ENCODE measurements around the gene PDE4D. TPM values are rescaled to one million over a fixed set of nuclear protein-coding genes. Genes with fewer than 3 reads are reported as not detected.

The PDE4D gene
- total RNA-seq, 2 experiments from 2014 or later = 0.50 to 0.51 TPM

DNA sequence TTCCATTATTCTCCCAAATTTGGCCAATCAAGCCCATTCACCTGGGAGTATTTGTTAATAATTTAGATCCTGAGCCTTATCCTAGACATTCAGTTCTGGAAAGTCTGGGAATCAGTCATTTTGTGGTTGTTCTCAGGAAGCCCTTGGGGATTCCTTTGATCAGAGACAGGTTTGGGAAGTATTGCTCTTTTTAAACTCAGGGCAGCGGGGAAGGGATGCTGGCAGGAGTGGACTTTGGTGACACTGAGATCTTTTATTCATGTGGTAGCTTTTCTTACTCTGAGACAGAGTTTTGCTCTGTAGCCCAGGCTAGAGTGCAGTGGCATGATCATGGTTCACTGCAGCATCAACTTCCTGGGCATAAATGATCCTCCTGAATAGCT lies 723.8 kb downstream of the PDE4D start:
- Histone ChIP-seq H3K27ac (ENCODE audit: low read depth, low read length, poor library complexity, severe bottlenecking) (no peak overlapping the region), H2AFZ (ENCODE audit: low read length) (no peak overlapping the region), H3K4me2 (ENCODE audit: low read length) (no peak overlapping the region), H3K36me3 (ENCODE audit: insufficient read depth, low read length) (no peaks in the 10 kb centered on the region), H4K20me1 (ENCODE audit: insufficient read depth, low read length) (no peaks in the 10 kb centered on the region), H3K9me2 (ENCODE audit: insufficient read depth, low read length) (no peaks in the 10 kb centered on the region), H3K4me1 (ENCODE audit: insufficient read depth, low read length, poor library complexity, severe bottlenecking) (no peaks in the 10 kb centered on the region), H3K79me2 (ENCODE audit: insufficient read depth, low read depth, low read length) (no peaks in the 10 kb centered on the region), H3K9me3 (ENCODE audit: low read length) (no peaks in the 10 kb centered on the region), H3K4me3 (ENCODE audit: low read depth, low read length, poor library complexity, severe bottlenecking) (no peak overlapping the region)
- no TSS peak for BruUV-seq (replicated peaks)
- intact Hi-C loops (cut with micrococcal nuclease; ENCODE audit: unreplicated experiment) = loop anchor here (5.0 kb wide), 2 partner anchors 137 to 277 kb away; no protein-coding TSS in a partner anchor
- ChIA-PET CTCF (ENCODE audit: unreplicated experiment) (no interaction called here), POLR2A (no interaction called here)
- DNase-seq (ENCODE audit: low spot score) = no peak
- TF ChIP-seq, protein P1, sequence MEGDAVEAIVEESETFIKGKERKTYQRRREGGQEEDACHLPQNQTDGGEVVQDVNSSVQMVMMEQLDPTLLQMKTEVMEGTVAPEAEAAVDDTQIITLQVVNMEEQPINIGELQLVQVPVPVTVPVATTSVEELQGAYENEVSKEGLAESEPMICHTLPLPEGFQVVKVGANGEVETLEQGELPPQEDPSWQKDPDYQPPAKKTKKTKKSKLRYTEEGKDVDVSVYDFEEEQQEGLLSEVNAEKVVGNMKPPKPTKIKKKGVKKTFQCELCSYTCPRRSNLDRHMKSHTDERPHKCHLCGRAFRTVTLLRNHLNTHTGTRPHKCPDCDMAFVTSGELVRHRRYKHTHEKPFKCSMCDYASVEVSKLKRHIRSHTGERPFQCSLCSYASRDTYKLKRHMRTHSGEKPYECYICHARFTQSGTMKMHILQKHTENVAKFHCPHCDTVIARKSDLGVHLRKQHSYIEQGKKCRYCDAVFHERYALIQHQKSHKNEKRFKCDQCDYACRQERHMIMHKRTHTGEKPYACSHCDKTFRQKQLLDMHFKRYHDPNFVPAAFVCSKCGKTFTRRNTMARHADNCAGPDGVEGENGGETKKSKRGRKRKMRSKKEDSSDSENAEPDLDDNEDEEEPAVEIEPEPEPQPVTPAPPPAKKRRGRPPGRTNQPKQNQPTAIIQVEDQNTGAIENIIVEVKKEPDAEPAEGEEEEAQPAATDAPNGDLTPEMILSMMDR (conservative IDR thresholded peaks at IDR 0.05; ENCODE audit: low read length) = no peak
- no peak for TF ChIP-seq EZH2phosphoT487 (IDR thresholded peaks at IDR 0.05; ENCODE audit: borderline replicate concordance, low read depth, low read length)

DNA sequence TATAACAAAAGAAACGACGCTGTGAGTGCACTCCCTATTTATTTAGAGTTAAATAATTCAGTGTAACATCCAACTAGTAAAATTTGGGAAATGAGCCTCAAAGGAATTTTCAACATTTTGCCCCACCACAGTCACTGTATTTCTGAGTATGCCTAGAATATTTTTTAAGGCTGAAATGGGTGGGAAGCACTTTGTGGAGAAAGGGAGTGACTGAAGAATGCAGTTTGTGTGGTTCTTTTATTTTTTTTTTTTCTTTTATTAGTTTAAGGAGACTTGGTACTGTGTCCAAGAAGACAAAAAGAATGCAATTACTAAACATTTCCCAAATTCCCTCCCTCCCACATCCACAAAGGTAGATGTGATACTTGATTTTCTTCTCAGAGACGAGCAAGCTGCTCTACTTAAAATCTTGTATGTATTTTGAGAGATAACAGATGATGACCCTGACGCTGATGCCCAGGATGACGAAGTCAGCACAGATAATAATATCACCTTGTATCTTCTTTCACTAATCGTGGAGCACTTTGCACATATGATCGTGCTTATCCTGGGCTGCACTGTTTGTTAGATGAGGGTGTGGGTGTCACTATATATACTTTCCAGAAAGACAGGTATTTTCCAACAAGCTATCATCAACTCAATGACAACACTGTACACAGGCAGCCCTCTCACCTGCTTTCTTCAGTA lies 724.3 kb downstream of the PDE4D start:
- no peaks in the 10 kb centered on the region for H4K20me1 ChIP-seq (ENCODE audit: insufficient read depth, low read length)
- no peaks in the 10 kb centered on the region for H3K9me2 ChIP-seq (ENCODE audit: insufficient read depth, low read length)
- ChIA-PET POLR2A (no interaction called here), CTCF (ENCODE audit: unreplicated experiment) (no interaction called here)
- no peaks in the 10 kb centered on the region for H3K9me3 ChIP-seq (ENCODE audit: low read length)
- no peak for DNase-seq (ENCODE audit: low spot score)
- H3K79me2 ChIP-seq (ENCODE audit: insufficient read depth, low read depth, low read length) = no peaks in the 10 kb centered on the region
- H3K4me1 ChIP-seq (ENCODE audit: insufficient read depth, low read length, poor library complexity, severe bottlenecking) = no peaks in the 10 kb centered on the region
- intact Hi-C loops (cut with micrococcal nuclease; ENCODE audit: unreplicated experiment) = no loop called here
- no peak for TF ChIP-seq EZH2phosphoT487 (IDR thresholded peaks at IDR 0.05; ENCODE audit: borderline replicate concordance, low read depth, low read length)
- H3K27ac ChIP-seq (ENCODE audit: low read depth, low read length, poor library complexity, severe bottlenecking) = no peak overlapping the region
- no peaks in the 10 kb centered on the region for H3K36me3 ChIP-seq (ENCODE audit: insufficient read depth, low read length)
- H2AFZ ChIP-seq (ENCODE audit: low read length) = no peak overlapping the region
- no TSS peak for BruUV-seq (replicated peaks)
- H3K4me3 ChIP-seq (ENCODE audit: low read depth, low read length, poor library complexity, severe bottlenecking) = no peak overlapping the region
- H3K4me2 ChIP-seq (ENCODE audit: low read length) = no peak overlapping the region

DNA sequence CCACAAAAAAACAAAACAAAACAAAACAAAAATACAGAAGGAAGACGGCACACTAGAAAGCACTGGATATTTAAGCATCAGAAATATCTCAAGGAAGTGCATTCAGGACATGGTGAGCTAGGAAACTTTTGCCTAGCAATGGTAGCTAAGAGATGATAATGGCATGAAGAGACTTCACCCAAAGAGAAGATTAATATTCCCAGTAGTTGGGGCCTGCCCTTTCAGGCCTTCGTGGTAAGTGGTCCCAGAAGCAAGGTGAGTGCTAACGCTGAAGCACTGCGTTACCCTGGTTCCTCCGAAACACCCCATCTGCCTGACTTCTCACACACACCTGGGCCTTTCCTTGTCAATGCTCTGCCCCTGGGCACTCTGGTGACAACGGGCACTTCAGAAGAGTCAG lies 725.5 kb downstream of the PDE4D start:
- H3K4me1 ChIP-seq (ENCODE audit: insufficient read depth, low read length, poor library complexity, severe bottlenecking) = no peaks in the 10 kb centered on the region
- H3K9me2 ChIP-seq (ENCODE audit: insufficient read depth, low read length) = no peaks in the 10 kb centered on the region
- no peaks in the 10 kb centered on the region for H3K9me3 ChIP-seq (ENCODE audit: low read length)
- H2AFZ ChIP-seq (ENCODE audit: low read length) = no peak overlapping the region
- ChIA-PET POLR2A (no interaction called here), CTCF (ENCODE audit: unreplicated experiment) (no interaction called here)
- TF ChIP-seq, protein P1 (conservative IDR thresholded peaks at IDR 0.05; ENCODE audit: low read length) = no peak
- no peak for TF ChIP-seq EZH2phosphoT487 (IDR thresholded peaks at IDR 0.05; ENCODE audit: borderline replicate concordance, low read depth, low read length)
- intact Hi-C loops (cut with micrococcal nuclease; ENCODE audit: unreplicated experiment) = no loop called here
- no peak overlapping the region for H3K27ac ChIP-seq (ENCODE audit: low read depth, low read length, poor library complexity, severe bottlenecking)
- H3K4me2 ChIP-seq (ENCODE audit: low read length) = no peak overlapping the region
- BruUV-seq (replicated peaks) = no TSS peak
- no peaks in the 10 kb centered on the region for H3K79me2 ChIP-seq (ENCODE audit: insufficient read depth, low read depth, low read length)
- H3K36me3 ChIP-seq (ENCODE audit: insufficient read depth, low read length) = no peaks in the 10 kb centered on the region
- no peak for DNase-seq (ENCODE audit: low spot score)
- no peaks in the 10 kb centered on the region for H4K20me1 ChIP-seq (ENCODE audit: insufficient read depth, low read length)
- no peak overlapping the region for H3K4me3 ChIP-seq (ENCODE audit: low read depth, low read length, poor library complexity, severe bottlenecking)
